Measurements from ENCODE around the gene SLC9C1.

SLC9C1 gene

DNA sequence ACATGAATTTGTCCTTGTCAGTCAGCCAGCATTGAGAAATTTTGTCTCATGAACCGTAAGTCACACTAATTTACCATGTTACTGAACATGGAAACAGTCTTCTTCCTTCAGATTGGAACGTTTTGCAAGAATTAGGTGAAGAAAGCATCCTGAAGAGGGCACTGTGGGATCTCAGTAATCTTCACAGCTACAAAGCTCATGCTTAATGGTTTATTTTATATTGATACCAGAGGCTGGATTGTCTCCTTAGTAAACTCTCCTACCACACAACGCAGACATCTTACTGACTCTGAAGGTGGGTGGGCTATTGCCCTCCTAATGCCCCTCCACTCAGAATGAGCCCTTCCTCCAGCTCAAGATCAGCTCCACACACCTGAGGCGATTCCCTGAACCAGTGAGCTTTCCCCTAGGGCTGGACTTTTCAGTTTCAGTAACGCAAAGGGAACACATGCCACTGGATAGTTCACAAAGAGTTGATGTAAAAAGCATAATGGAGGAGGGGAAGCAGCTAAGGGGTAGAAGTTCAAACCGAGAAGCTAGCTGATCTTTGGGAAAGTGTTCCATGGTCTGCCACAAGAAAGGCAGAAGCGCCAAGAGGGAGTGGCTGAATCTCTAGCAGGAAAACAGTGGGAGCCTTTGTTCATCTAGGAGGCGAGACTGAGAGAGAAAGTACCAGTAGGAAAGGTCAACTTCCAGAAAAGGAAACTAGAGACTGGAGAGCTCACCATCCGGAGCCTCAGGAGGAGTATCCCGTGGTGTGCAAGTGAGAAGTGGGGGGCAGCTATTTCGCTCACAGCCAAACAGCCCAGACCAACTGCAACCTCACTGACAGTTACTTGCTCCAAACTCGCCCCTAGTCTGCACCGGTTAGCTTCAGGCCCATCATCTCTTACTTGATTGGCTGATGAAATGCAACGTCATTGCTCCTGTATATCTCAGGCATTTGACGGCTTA lies at the start of gene SLC9C1:
Gene SLC9C1 (minus strand): TSS at position 849 of the 954 bp plus-strand sequence. CDS start 7,425 bp downstream, outside the sequence.
- TF ChIP-seq EZH2 (IDR thresholded peaks at IDR 0.05; ENCODE audit: borderline replicate concordance, low read depth, low read length, severe bottlenecking), result no peak
- TF ChIP-seq, protein P1, sequence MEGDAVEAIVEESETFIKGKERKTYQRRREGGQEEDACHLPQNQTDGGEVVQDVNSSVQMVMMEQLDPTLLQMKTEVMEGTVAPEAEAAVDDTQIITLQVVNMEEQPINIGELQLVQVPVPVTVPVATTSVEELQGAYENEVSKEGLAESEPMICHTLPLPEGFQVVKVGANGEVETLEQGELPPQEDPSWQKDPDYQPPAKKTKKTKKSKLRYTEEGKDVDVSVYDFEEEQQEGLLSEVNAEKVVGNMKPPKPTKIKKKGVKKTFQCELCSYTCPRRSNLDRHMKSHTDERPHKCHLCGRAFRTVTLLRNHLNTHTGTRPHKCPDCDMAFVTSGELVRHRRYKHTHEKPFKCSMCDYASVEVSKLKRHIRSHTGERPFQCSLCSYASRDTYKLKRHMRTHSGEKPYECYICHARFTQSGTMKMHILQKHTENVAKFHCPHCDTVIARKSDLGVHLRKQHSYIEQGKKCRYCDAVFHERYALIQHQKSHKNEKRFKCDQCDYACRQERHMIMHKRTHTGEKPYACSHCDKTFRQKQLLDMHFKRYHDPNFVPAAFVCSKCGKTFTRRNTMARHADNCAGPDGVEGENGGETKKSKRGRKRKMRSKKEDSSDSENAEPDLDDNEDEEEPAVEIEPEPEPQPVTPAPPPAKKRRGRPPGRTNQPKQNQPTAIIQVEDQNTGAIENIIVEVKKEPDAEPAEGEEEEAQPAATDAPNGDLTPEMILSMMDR (IDR thresholded peaks at IDR 0.05; ENCODE audit: borderline replicate concordance, extremely low read depth, low read length, poor library complexity, severe bottlenecking), result peak; percentile 65
- Histone ChIP-seq H4K20me1 (ENCODE audit: insufficient read depth, low read length) (no peaks in the 10 kb centered on the region), H3K4me3 (ENCODE audit: low read depth in 1 of 2, low read length in 2 of 2) (no peak within 1 kb of the TSS), H2AFZ (ENCODE audit: low read depth, low read length) (no peak within 1 kb of the TSS), H3K4me1 (ENCODE audit: insufficient read depth, low read length) (no peaks in the 10 kb centered on the region), H3K9ac (ENCODE audit: low read depth, low read length) (no peak within 1 kb of the TSS), H3K27me3 (ENCODE audit: insufficient read depth, low read length, poor library complexity) (no peaks in the 10 kb centered on the region), H3K36me3 (ENCODE audit: insufficient read depth, low read length) (no peaks in the 10 kb centered on the region), H3K9me3 (ENCODE audit: insufficient read depth, low read length, severe bottlenecking) (no peaks in the 10 kb centered on the region), H3K79me2 (ENCODE audit: insufficient read depth, low read length) (no peaks in the 10 kb centered on the region), H3K4me2 (ENCODE audit: insufficient read depth, low read length) (no peak within 1 kb of the TSS), H3K27ac (ENCODE audit: low read length) (no peak within 1 kb of the TSS)
- ATAC-seq (ENCODE audit: insufficient read depth, low read depth) (peak; percentile 66; the same call in 2 of the 3 replicates), DNase-seq (peak; percentile 15)

DNA sequence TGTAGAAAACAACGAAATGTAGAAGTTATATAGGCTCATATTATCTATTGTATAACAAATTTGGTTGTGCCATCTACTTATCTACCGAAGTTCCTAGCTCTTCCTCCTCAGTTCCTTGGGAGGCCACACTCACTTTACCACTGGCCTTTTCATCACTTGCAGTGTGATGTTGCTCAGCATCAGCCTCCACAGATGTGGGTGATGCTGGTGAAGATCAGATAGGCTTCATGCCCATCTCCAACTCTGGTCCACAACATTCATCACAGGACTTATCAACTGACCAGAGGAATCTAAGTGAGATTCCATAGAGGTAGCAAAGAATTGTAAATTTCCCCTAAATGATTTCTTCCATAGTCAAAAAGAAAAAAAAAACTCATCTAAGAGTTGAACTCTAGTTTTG lies 47.4 kb upstream of the SLC9C1 start:
- ATAC-seq (ENCODE audit: insufficient read depth, low read depth), result no peak
- H3K9ac ChIP-seq (ENCODE audit: low read depth, low read length), result no peak overlapping the region
- TF ChIP-seq EZH2 (IDR thresholded peaks at IDR 0.05; ENCODE audit: borderline replicate concordance, low read depth, low read length, severe bottlenecking), result no peak
- no peaks in the 10 kb centered on the region for H3K36me3 ChIP-seq (ENCODE audit: insufficient read depth, low read length)
- no peak overlapping the region for H2AFZ ChIP-seq (ENCODE audit: low read depth, low read length)
- no peak overlapping the region for H3K4me3 ChIP-seq (ENCODE audit: low read depth in 1 of 2, low read length in 2 of 2)
- no peak overlapping the region for H3K4me2 ChIP-seq (ENCODE audit: insufficient read depth, low read length)
- H3K9me3 ChIP-seq (ENCODE audit: insufficient read depth, low read length, severe bottlenecking), result no peaks in the 10 kb centered on the region
- no peaks in the 10 kb centered on the region for H3K4me1 ChIP-seq (ENCODE audit: insufficient read depth, low read length)
- H3K79me2 ChIP-seq (ENCODE audit: insufficient read depth, low read length), result no peaks in the 10 kb centered on the region
- no peak for DNase-seq
- H3K27me3 ChIP-seq (ENCODE audit: insufficient read depth, low read length, poor library complexity), result no peaks in the 10 kb centered on the region
- H4K20me1 ChIP-seq (ENCODE audit: insufficient read depth, low read length), result no peaks in the 10 kb centered on the region
- H3K27ac ChIP-seq (ENCODE audit: low read length), result no peak overlapping the region

DNA sequence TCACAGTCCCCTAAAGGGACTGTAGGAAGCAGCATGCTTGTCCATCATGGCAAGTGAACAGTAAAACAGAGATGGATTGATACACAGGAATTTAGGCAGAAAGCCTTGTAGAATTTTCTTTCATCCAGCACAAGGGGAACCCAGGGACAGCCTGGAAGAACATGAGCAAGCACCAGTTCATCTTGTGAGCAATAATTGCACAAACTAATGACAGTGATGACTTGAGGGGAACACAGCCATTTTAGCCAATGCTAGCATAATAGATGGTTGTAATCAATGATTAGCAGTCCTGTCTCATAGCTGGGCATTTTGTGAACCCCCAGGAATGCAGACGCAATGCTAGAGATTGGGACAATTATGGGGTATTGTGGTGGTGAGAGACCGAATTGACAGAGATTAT lies 45.6 kb upstream of the SLC9C1 start:
- Histone ChIP-seq H3K27ac (ENCODE audit: low read length) (no peak overlapping the region), H3K79me2 (ENCODE audit: insufficient read depth, low read length) (no peaks in the 10 kb centered on the region), H3K27me3 (ENCODE audit: insufficient read depth, low read length, poor library complexity) (no peaks in the 10 kb centered on the region), H3K4me2 (ENCODE audit: insufficient read depth, low read length) (no peak overlapping the region), H3K9me3 (ENCODE audit: insufficient read depth, low read length, severe bottlenecking) (no peaks in the 10 kb centered on the region), H3K9ac (ENCODE audit: low read depth, low read length) (no peak overlapping the region), H4K20me1 (ENCODE audit: insufficient read depth, low read length) (no peaks in the 10 kb centered on the region), H3K36me3 (ENCODE audit: insufficient read depth, low read length) (no peaks in the 10 kb centered on the region), H3K4me1 (ENCODE audit: insufficient read depth, low read length) (no peaks in the 10 kb centered on the region), H2AFZ (ENCODE audit: low read depth, low read length) (no peak overlapping the region), H3K4me3 (ENCODE audit: low read depth in 1 of 2, low read length in 2 of 2) (no peak overlapping the region)
- DNase-seq, result no peak
- ATAC-seq (ENCODE audit: insufficient read depth, low read depth), result no peak
- TF ChIP-seq EZH2 (IDR thresholded peaks at IDR 0.05; ENCODE audit: borderline replicate concordance, low read depth, low read length, severe bottlenecking), result no peak
- TF ChIP-seq, protein P1 (IDR thresholded peaks at IDR 0.05; ENCODE audit: borderline replicate concordance, extremely low read depth, low read length, poor library complexity, severe bottlenecking), result no peak

DNA sequence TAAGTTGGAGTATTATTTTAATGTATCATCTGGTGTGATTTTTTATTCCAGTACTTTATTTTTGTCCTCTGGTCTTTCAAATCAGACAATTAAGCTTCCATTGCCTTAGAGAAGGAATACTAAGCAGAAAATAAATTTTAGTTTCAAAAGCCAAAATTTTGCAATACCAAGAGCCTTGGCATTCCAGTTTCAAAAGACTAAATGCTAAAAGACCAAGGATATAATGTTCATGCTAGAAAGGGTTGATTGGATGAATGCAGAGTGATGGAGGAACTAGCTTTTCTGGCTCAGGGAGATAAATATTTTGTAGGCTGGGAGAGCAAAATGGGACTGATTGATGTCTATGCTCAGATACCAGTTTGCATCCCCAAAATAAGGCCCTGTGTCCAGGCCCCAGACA lies 45.1 kb upstream of the SLC9C1 start:
- no peak for ATAC-seq (ENCODE audit: insufficient read depth, low read depth)
- H3K79me2 ChIP-seq (ENCODE audit: insufficient read depth, low read length), result no peaks in the 10 kb centered on the region
- no peak overlapping the region for H3K4me3 ChIP-seq (ENCODE audit: low read depth in 1 of 2, low read length in 2 of 2)
- H4K20me1 ChIP-seq (ENCODE audit: insufficient read depth, low read length), result no peaks in the 10 kb centered on the region
- TF ChIP-seq, protein P1 (IDR thresholded peaks at IDR 0.05; ENCODE audit: borderline replicate concordance, extremely low read depth, low read length, poor library complexity, severe bottlenecking), result no peak
- no peak for TF ChIP-seq EZH2 (IDR thresholded peaks at IDR 0.05; ENCODE audit: borderline replicate concordance, low read depth, low read length, severe bottlenecking)
- H3K27me3 ChIP-seq (ENCODE audit: insufficient read depth, low read length, poor library complexity), result no peaks in the 10 kb centered on the region
- no peaks in the 10 kb centered on the region for H3K9me3 ChIP-seq (ENCODE audit: insufficient read depth, low read length, severe bottlenecking)
- no peak overlapping the region for H3K4me2 ChIP-seq (ENCODE audit: insufficient read depth, low read length)
- no peak for DNase-seq
- no peaks in the 10 kb centered on the region for H3K4me1 ChIP-seq (ENCODE audit: insufficient read depth, low read length)
- H3K9ac ChIP-seq (ENCODE audit: low read depth, low read length), result no peak overlapping the region
- no peaks in the 10 kb centered on the region for H3K36me3 ChIP-seq (ENCODE audit: insufficient read depth, low read length)
- H2AFZ ChIP-seq (ENCODE audit: low read depth, low read length), result no peak overlapping the region
- H3K27ac ChIP-seq (ENCODE audit: low read length), result no peak overlapping the region
